Osteoblast (primary cell): Measurements from ENCODE around the gene PRRX1. TPM values are rescaled to one million over a fixed set of nuclear protein-coding genes. Genes with fewer than 3 reads are reported as not detected.

ENCODE experiments used
- DNase-seq: peaks from one replicate; pipeline ENCODE4 v3.0.0; 2011; ENCODE audit warnings: low spot score, mixed read lengths; ENCODE audit not compliant: insufficient read length; ENCODE audit errors: missing footprints
- H2AFZ ChIP-seq: 2 replicates; pipeline ENCODE4 v1.6.0; 2011; ENCODE audit warnings: mild to moderate bottlenecking, low read length
- H3K27ac ChIP-seq: 2 replicates; pipeline ENCODE4 v1.5.1; 2011; ENCODE audit warnings: mild to moderate bottlenecking, low read depth, low read length, moderate library complexity
- H3K27me3 ChIP-seq: 2 replicates; pipeline ENCODE4 v1.6.0; 2012; ENCODE audit warnings: mild to moderate bottlenecking, control low read depth, inconsistent platforms, low read length, moderate library complexity; ENCODE audit not compliant: insufficient read depth
- H3K36me3 ChIP-seq: 2 replicates; pipeline ENCODE4 v1.5.1; 2011; ENCODE audit warnings: mild to moderate bottlenecking, low read length, control low read depth, moderate library complexity; ENCODE audit not compliant: insufficient read depth
- H3K4me1 ChIP-seq: 2 replicates; pipeline ENCODE4 v1.5.1; 2011; ENCODE audit warnings: mild to moderate bottlenecking, low read length, control low read depth, moderate library complexity; ENCODE audit not compliant: insufficient read depth
- H3K4me2 ChIP-seq: 2 replicates; pipeline ENCODE4 v1.6.0; 2011; ENCODE audit warnings: mild to moderate bottlenecking, low read length; ENCODE audit not compliant: insufficient read depth
- H3K4me3 ChIP-seq: fragments of 200-600 bp; sonication (generic); 3 replicates; pipeline ENCODE4 v1.5.1; 2012; ENCODE audit warnings: mild to moderate bottlenecking, low read length, inconsistent platforms; ENCODE audit not compliant: insufficient read depth
- H3K79me2 ChIP-seq: 2 replicates; pipeline ENCODE4 v1.6.0; 2012; ENCODE audit warnings: mild to moderate bottlenecking, low read length, control low read depth, inconsistent platforms; ENCODE audit not compliant: insufficient read depth
- H3K9me3 ChIP-seq: 2 replicates; pipeline ENCODE4 v1.5.1; 2011; ENCODE audit warnings: low read depth, low read length, control low read depth
- H4K20me1 ChIP-seq: 2 replicates; pipeline ENCODE4 v1.6.0; 2012; ENCODE audit warnings: mild to moderate bottlenecking, low read length, control low read depth; ENCODE audit not compliant: insufficient read depth
- total RNA-seq: library from RNA; depleted of rRNA; stranded (reverse); fragments of >200 nt; gene quantifications from 2 replicates; pipeline ENCODE4 v1.2.3, GENCODE V29; 2012
- TF ChIP-seq, protein P1 (sequence below): IDR thresholded peaks from 2 replicates; pipeline ENCODE4 v1.5.1; 2011; ENCODE audit warnings: mild to moderate bottlenecking, low read depth, low read length, moderate library complexity; ENCODE audit errors: extremely low read depth

The PRRX1 gene
- total RNA-seq, 1 donor = 307 TPM

DNA sequence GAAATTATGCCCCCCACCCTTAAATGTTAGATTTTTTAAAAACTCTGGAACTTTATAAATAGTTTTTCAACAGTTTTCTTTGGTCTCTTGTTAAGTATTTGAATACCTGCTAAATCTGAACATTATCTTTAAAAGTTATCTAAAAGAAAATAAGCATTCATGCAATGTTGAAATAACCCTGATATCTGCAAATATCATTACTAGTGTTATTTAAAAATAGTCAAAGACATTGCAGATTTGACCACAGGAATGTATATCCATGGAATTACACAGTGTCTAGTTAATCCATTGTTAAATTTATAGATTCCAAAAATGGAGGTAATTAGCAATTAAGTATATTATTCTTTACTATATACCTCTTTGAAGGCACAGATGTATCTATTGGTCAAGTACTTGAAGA is 42.0 kb downstream of the PRRX1 start:
- Histone ChIP-seq H3K27me3 (no peaks in the 10 kb centered on the region), H2AFZ (no peak overlapping the region), H3K4me2 (no peak overlapping the region), H3K4me3 (no peak overlapping the region), H4K20me1 (no peaks in the 10 kb centered on the region), H3K9me3 (no peaks in the 10 kb centered on the region), H3K27ac (peak overlapping the region; percentile 92), H3K36me3 (no peaks in the 10 kb centered on the region), H3K4me1 (peaks cover 79% of the 10 kb centered on the region), H3K79me2 (peaks cover 59% of the 10 kb centered on the region)
- TF ChIP-seq, protein P1, sequence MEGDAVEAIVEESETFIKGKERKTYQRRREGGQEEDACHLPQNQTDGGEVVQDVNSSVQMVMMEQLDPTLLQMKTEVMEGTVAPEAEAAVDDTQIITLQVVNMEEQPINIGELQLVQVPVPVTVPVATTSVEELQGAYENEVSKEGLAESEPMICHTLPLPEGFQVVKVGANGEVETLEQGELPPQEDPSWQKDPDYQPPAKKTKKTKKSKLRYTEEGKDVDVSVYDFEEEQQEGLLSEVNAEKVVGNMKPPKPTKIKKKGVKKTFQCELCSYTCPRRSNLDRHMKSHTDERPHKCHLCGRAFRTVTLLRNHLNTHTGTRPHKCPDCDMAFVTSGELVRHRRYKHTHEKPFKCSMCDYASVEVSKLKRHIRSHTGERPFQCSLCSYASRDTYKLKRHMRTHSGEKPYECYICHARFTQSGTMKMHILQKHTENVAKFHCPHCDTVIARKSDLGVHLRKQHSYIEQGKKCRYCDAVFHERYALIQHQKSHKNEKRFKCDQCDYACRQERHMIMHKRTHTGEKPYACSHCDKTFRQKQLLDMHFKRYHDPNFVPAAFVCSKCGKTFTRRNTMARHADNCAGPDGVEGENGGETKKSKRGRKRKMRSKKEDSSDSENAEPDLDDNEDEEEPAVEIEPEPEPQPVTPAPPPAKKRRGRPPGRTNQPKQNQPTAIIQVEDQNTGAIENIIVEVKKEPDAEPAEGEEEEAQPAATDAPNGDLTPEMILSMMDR = no peak
- DNase-seq = no peak

- H2AFZ ChIP-seq = no peak overlapping the region
- H3K36me3 ChIP-seq = no peaks in the 10 kb centered on the region
- H3K4me3 ChIP-seq = no peak overlapping the region
- H3K27ac ChIP-seq = peak overlapping the region; percentile 92
- no peaks in the 10 kb centered on the region for H3K27me3 ChIP-seq
- H3K4me1 ChIP-seq = peaks cover 82% of the 10 kb centered on the region
- H4K20me1 ChIP-seq = no peaks in the 10 kb centered on the region
- DNase-seq = peak; percentile 23
- no peaks in the 10 kb centered on the region for H3K9me3 ChIP-seq
- H3K79me2 ChIP-seq = peaks cover 53% of the 10 kb centered on the region
- no peak overlapping the region for H3K4me2 ChIP-seq
- TF ChIP-seq, protein P1 = no peak
Measured at GRCh38 chr1:170707117-170707516, 43.2 kb downstream of the PRRX1 start.

DNA sequence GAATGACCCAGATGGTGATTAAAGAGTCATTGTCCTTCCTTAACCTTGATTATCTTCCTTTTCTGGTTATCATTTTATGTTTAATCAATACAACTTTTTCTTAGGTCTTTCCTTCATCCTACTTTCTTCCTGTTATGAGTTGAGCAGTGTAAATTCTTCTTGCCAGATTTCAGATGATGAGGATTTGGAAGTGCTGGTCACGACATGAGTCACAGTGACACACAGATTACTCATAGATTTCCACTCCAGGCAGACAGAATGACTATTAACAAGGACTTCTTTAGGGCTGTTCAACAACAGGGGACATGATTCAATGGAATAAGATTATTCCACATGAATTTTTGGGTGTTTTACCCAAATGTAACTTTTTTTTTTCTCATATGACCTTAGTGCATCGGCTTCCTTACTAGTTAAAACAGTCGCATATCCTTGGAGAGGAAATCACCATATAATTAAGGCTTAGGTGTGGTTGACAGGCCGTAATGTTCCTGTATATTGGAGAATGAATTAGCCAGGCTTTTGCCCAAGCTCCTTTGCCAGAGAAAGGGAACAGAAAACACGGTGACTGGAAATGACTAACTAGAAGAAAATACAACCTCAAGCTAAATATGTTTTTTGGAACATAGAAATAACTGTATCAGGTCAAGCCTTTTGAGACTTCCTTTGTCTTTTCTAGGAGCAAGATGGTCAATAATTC is 44.2 kb downstream of the PRRX1 start:
- no peaks in the 10 kb centered on the region for H3K9me3 ChIP-seq
- H3K27ac ChIP-seq = peak overlapping the region; percentile 92
- H3K4me2 ChIP-seq = peak overlapping the region; percentile 40
- peak overlapping the region; percentile 6 for H3K4me3 ChIP-seq
- TF ChIP-seq, protein P1 = no peak
- no peaks in the 10 kb centered on the region for H3K27me3 ChIP-seq
- no peaks in the 10 kb centered on the region for H4K20me1 ChIP-seq
- H3K79me2 ChIP-seq = peaks cover 53% of the 10 kb centered on the region
- peak; percentile 43 for DNase-seq
- no peak overlapping the region for H2AFZ ChIP-seq
- H3K36me3 ChIP-seq = no peaks in the 10 kb centered on the region
- peaks cover 91% of the 10 kb centered on the region for H3K4me1 ChIP-seq

- no peak overlapping the region for H2AFZ ChIP-seq
- peaks cover 56% of the 10 kb centered on the region for H3K79me2 ChIP-seq
- peak overlapping the region; percentile 92 for H3K27ac ChIP-seq
- H3K4me1 ChIP-seq = peaks cover 77% of the 10 kb centered on the region
- H3K4me3 ChIP-seq = no peak overlapping the region
- DNase-seq = no peak
- H3K27me3 ChIP-seq = no peaks in the 10 kb centered on the region
- no peaks in the 10 kb centered on the region for H4K20me1 ChIP-seq
- TF ChIP-seq, protein P1 = no peak
- H3K9me3 ChIP-seq = no peaks in the 10 kb centered on the region
- no peaks in the 10 kb centered on the region for H3K36me3 ChIP-seq
- H3K4me2 ChIP-seq = peak overlapping the region; percentile 19
Measured at GRCh38 chr1:170711682-170712081, 47.8 kb downstream of the PRRX1 start.
